Anterior cingulate cortex (tissue), 58 donors: ENCODE results near the gene TOP3B.

Source experiments
- DNase-seq, 58 donors: peaks; one replicate each; lab custom pipeline; 2025; lab: John Stamatoyannopoulos, UW

The TOP3B gene

GRCh38 chr22:21982338-21982965 is at the start of gene TOP3B:
Gene TOP3B (minus strand): TSS chr22:21982787. CDS start chr22:21975709, 7,078 bp downstream.
- DNase-seq, result peak in 57 of 58 donors; percentile 20 to 88 (median 71)

- DNase-seq, result no peak
Observed at GRCh38 chr22:22031183-22031945, 48.8 kb upstream of the TOP3B start.

GRCh38 chr22:22030493-22031182 is 48.1 kb upstream of the TOP3B start:
- DNase-seq, result no peak

GRCh38 chr22:22027955-22028354 is 45.4 kb upstream of the TOP3B start:
- no peak for DNase-seq

GRCh38 chr22:22026157-22026831 is 43.7 kb upstream of the TOP3B start:
- no peak for DNase-seq

GRCh38 chr22:22025320-22026156 is 43.0 kb upstream of the TOP3B start:
- no peak for DNase-seq

- no peak for DNase-seq
Observed at GRCh38 chr22:22024440-22024839, 41.9 kb upstream of the TOP3B start.

- DNase-seq, result no peak
Observed at GRCh38 chr22:22023581-22024137, 41.1 kb upstream of the TOP3B start.

- no peak for DNase-seq
Observed at GRCh38 chr22:22022947-22023534, 40.5 kb upstream of the TOP3B start.

- no peak for DNase-seq
Observed at GRCh38 chr22:22022255-22022840, 39.8 kb upstream of the TOP3B start.

GRCh38 chr22:22021162-22021750 is 38.7 kb upstream of the TOP3B start:
- DNase-seq, result no peak

- no peak for DNase-seq
Observed at GRCh38 chr22:22020425-22020852, 37.9 kb upstream of the TOP3B start.

- DNase-seq, result no peak
Observed at GRCh38 chr22:22019659-22020424, 37.3 kb upstream of the TOP3B start.

- DNase-seq, result no peak
Observed at GRCh38 chr22:22018825-22019658, 36.5 kb upstream of the TOP3B start.

GRCh38 chr22:22015631-22016030 is 33.0 kb upstream of the TOP3B start:
- DNase-seq, result no peak

GRCh38 chr22:22014285-22014659 is 31.7 kb upstream of the TOP3B start:
- no peak for DNase-seq
